ENCODE data around the gene ANKRD9. TPM values are rescaled to one million over a fixed set of nuclear protein-coding genes. Genes with fewer than 3 reads are reported as not detected.

ANKRD9 gene
- total and polyA plus RNA-seq, 9 of the 15 experiments (the other 6 are each of a cell fraction or from before 2014, with no cell fraction given), result 0.04 to 32.9 (median 5.3) TPM

DNA sequence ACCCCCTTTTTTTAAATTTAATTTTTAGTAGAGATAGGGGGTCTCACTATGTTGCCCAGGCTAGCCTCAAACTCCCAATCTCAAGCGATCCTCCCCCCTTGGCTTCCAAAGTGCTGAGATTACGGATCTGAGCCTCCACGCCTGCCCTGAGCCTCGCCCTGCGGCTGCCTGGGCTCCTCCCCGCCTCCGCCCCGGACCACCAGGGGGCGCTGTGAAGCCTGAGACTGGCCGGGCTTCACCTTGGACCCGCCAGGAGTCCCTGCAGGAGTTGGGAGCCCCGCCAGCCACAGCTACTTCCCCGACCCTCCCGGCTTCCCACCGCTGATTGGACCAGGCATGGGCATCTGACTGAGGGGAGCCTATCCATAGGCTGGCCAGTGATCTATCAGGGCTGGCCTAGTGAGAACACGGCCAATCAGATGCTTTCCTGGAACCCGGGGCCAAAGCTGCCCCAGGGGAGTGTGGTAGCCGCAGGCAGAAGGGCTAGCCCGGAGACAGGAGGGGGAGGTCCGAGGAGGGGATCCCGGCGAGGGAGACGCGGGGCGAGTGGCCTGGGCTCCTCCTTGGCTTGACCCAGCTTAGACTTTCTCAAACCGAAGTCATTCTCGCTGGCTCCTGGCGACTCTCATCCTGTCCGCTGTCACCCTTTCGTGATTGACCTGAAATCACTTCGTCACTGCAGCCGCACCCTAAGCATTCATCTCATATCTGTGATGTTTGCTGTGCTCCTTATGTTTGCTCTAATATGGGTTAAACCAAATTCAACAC, 15.1 kb upstream of the ANKRD9 start (continued):
- no peak for TF ChIP-seq ZBTB34 (CRISPR knock-in tag; IDR thresholded peaks at IDR 0.05)
- TF ChIP-seq FOSL1 (tag; conservative IDR thresholded peaks at IDR 0.05), result 0 out of 2 replicates have a peak, but pooled peaks have one; percentile 25
- TF ChIP-seq KLF10 (CRISPR knock-in tag; IDR thresholded peaks at IDR 0.05), result no peak
- no peak for TF ChIP-seq STAT5B (CRISPR knock-in tag; IDR thresholded peaks at IDR 0.05)
- peak; percentile 82 for TF ChIP-seq VEZF1 (CRISPR knock-in tag; IDR thresholded peaks at IDR 0.05)
- peak; percentile 60 to 63; a peak in 2 of 4 replicates for TF ChIP-seq SIN3A (IDR thresholded peaks at IDR 0.05; ENCODE audit: borderline replicate concordance in 2 of 2, control insufficient read depth in 1 of 2, low read depth in 2 of 2, low read length in 2 of 2)
- TF ChIP-seq RBM34 (IDR thresholded peaks at IDR 0.05; ENCODE audit: borderline replicate concordance, insufficient read depth, low read length), result no peak
- TF ChIP-seq STAT5A (IDR thresholded peaks at IDR 0.05; ENCODE audit: borderline replicate concordance, low read length), result no peak
- TF ChIP-seq, protein P1, sequence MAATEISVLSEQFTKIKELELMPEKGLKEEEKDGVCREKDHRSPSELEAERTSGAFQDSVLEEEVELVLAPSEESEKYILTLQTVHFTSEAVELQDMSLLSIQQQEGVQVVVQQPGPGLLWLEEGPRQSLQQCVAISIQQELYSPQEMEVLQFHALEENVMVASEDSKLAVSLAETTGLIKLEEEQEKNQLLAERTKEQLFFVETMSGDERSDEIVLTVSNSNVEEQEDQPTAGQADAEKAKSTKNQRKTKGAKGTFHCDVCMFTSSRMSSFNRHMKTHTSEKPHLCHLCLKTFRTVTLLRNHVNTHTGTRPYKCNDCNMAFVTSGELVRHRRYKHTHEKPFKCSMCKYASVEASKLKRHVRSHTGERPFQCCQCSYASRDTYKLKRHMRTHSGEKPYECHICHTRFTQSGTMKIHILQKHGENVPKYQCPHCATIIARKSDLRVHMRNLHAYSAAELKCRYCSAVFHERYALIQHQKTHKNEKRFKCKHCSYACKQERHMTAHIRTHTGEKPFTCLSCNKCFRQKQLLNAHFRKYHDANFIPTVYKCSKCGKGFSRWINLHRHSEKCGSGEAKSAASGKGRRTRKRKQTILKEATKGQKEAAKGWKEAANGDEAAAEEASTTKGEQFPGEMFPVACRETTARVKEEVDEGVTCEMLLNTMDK (IDR thresholded peaks at IDR 0.05; ENCODE audit: borderline replicate concordance, insufficient read depth, low read depth, low read length, poor library complexity, severe bottlenecking), result peak; percentile 93
- TF ChIP-seq SPI1 (IDR thresholded peaks at IDR 0.05; ENCODE audit: borderline replicate concordance, low read depth, low read length), result no peak
- TF ChIP-seq, protein P2, sequence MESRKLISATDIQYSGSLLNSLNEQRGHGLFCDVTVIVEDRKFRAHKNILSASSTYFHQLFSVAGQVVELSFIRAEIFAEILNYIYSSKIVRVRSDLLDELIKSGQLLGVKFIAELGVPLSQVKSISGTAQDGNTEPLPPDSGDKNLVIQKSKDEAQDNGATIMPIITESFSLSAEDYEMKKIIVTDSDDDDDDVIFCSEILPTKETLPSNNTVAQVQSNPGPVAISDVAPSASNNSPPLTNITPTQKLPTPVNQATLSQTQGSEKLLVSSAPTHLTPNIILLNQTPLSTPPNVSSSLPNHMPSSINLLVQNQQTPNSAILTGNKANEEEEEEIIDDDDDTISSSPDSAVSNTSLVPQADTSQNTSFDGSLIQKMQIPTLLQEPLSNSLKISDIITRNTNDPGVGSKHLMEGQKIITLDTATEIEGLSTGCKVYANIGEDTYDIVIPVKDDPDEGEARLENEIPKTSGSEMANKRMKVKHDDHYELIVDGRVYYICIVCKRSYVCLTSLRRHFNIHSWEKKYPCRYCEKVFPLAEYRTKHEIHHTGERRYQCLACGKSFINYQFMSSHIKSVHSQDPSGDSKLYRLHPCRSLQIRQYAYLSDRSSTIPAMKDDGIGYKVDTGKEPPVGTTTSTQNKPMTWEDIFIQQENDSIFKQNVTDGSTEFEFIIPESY (CRISPR knock-in tag; IDR thresholded peaks at IDR 0.05), result peak; percentile 78
- TF ChIP-seq RFX1 (IDR thresholded peaks at IDR 0.05), result no peak
- no peak for TF ChIP-seq MIER1 (IDR thresholded peaks at IDR 0.05; ENCODE audit: low read depth)
- no peak for TF ChIP-seq ZNF140 (CRISPR knock-in tag; IDR thresholded peaks at IDR 0.05)
